H9 (cell line): ENCODE measurements around the gene TUBGCP6. TPM values are rescaled to one million over a fixed set of nuclear protein-coding genes. Genes with fewer than 3 reads are reported as not detected.

ENCODE experiments used
- DNase-seq: peaks from one replicate; pipeline ENCODE4 v3.0.0-alpha.2; 2017
- H2AFZ ChIP-seq: one replicate; pipeline ENCODE4 v1.6.1; 2013; ENCODE audit warnings: mild to moderate bottlenecking, low read length, control low read depth, moderate library complexity
- H2AK5ac ChIP-seq: 2 replicates; pipeline ENCODE4 v1.6.1; 2013; ENCODE audit warnings: low read length, control low read depth, mixed read lengths; ENCODE audit not compliant: insufficient read length
- H2BK120ac ChIP-seq: one replicate; pipeline ENCODE4 v1.6.1; 2013; ENCODE audit warnings: low read depth, mild to moderate bottlenecking, low read length, control low read depth, inconsistent platforms; ENCODE audit not compliant: poor library complexity, severe bottlenecking
- H2BK12ac ChIP-seq: 2 replicates; pipeline ENCODE4 v1.6.1; 2013; ENCODE audit warnings: low read length, control low read depth, mixed read lengths, low read depth; ENCODE audit not compliant: insufficient read length
- H2BK15ac ChIP-seq: 2 replicates; pipeline ENCODE4 v1.6.1; 2013; ENCODE audit warnings: low read depth, low read length, control low read depth
- H2BK20ac ChIP-seq: one replicate; pipeline ENCODE4 v1.6.1; 2013; ENCODE audit warnings: low read depth, mild to moderate bottlenecking, low read length, control low read depth, inconsistent platforms; ENCODE audit not compliant: poor library complexity, severe bottlenecking
- H2BK5ac ChIP-seq: 2 replicates; pipeline ENCODE4 v1.6.1; 2013; ENCODE audit warnings: low read length, control low read depth, mixed read lengths; ENCODE audit not compliant: insufficient read length
- H3K14ac ChIP-seq: 2 replicates; pipeline ENCODE4 v1.6.1; 2013; ENCODE audit warnings: low read length, control low read depth; ENCODE audit not compliant: insufficient read depth
- H3K18ac ChIP-seq: 2 replicates; pipeline ENCODE4 v1.6.1; 2013; ENCODE audit warnings: low read depth, mild to moderate bottlenecking, mixed read lengths, low read length, control low read depth; ENCODE audit not compliant: insufficient read length
- H3K23ac ChIP-seq: 2 replicates; pipeline ENCODE4 v1.6.1; 2013; ENCODE audit warnings: low read length, control low read depth, mixed read lengths, low read depth; ENCODE audit not compliant: insufficient read length
- H3K23me2 ChIP-seq: 2 replicates; pipeline ENCODE4 v1.6.1; 2013; ENCODE audit warnings: low read depth, mild to moderate bottlenecking, mixed read lengths, low read length, control low read depth; ENCODE audit not compliant: insufficient read length, poor library complexity, severe bottlenecking
- H3K27ac ChIP-seq: 2 replicates; pipeline ENCODE4 v1.5.1; 2013; ENCODE audit warnings: low read length, control low read depth, mixed read lengths, low read depth; ENCODE audit not compliant: insufficient read length
- H3K27me3 ChIP-seq: 2 replicates; pipeline ENCODE4 v1.6.1; 2013; ENCODE audit warnings: low read length, control low read depth, inconsistent platforms; ENCODE audit not compliant: insufficient read depth
- H3K4ac ChIP-seq: 2 replicates; pipeline ENCODE4 v1.6.1; 2013; ENCODE audit warnings: low read depth, mild to moderate bottlenecking, control low read depth, inconsistent platforms, low read length, moderate library complexity
- H3K4me1 ChIP-seq: 2 replicates; pipeline ENCODE4 v1.6.1; 2013; ENCODE audit warnings: low read length, control low read depth, inconsistent platforms; ENCODE audit not compliant: insufficient read depth
- H3K4me2 ChIP-seq: 2 replicates; pipeline ENCODE4 v1.6.1; 2013; ENCODE audit warnings: low read length, control low read depth, mixed read lengths; ENCODE audit not compliant: insufficient read length, insufficient read depth
- H3K56ac ChIP-seq: 2 replicates; pipeline ENCODE4 v1.6.1; 2013; ENCODE audit warnings: low read depth, mild to moderate bottlenecking, mixed read lengths, low read length, control low read depth; ENCODE audit not compliant: insufficient read length
- H3K79me1 ChIP-seq: 2 replicates; pipeline ENCODE4 v1.6.1; 2013; ENCODE audit warnings: low read depth, mild to moderate bottlenecking, moderate library complexity, low read length, control low read depth, inconsistent platforms; ENCODE audit not compliant: insufficient read depth, poor library complexity, severe bottlenecking
- H3K79me2 ChIP-seq: 2 replicates; pipeline ENCODE4 v1.6.1; 2013; ENCODE audit warnings: low read length, control low read depth, inconsistent platforms; ENCODE audit not compliant: insufficient read depth
- H3K9ac ChIP-seq: 2 replicates; pipeline ENCODE4 v1.6.1; 2013; ENCODE audit warnings: low read length, control low read depth, mixed read lengths; ENCODE audit not compliant: insufficient read length; ENCODE audit errors: extremely low read depth
- H3K9me3 ChIP-seq: one replicate; pipeline ENCODE4 v1.6.1; 2013; ENCODE audit warnings: low read depth, low read length, inconsistent platforms; ENCODE audit not compliant: control insufficient read depth
- H3T11ph ChIP-seq: one replicate; pipeline ENCODE4 v1.6.1; 2013; ENCODE audit warnings: mild to moderate bottlenecking, low read length, control low read depth, inconsistent platforms
- H4K20me1 ChIP-seq: one replicate; pipeline ENCODE4 v1.6.1; 2013; ENCODE audit not compliant: control insufficient read depth, insufficient read length, insufficient read depth
- H4K5ac ChIP-seq: 2 replicates; pipeline ENCODE4 v1.6.1; 2013; ENCODE audit warnings: low read depth, mild to moderate bottlenecking, mixed read lengths, low read length, control low read depth; ENCODE audit not compliant: insufficient read length
- H4K8ac ChIP-seq: replicated peaks from 2 replicates; pipeline ENCODE4 v1.6.1; 2013; ENCODE audit warnings: low read length, control low read depth, mixed read lengths, low read depth; ENCODE audit not compliant: insufficient read length
- H4K91ac ChIP-seq: 2 replicates; pipeline ENCODE4 v1.6.1; 2013; ENCODE audit warnings: low read depth, mild to moderate bottlenecking, moderate library complexity, mixed read lengths, low read length, control low read depth; ENCODE audit not compliant: insufficient read length
- H3K27ac Mint-ChIP-seq, 3 experiments: 2 replicates in 2 of 3; 3 replicates in 1 of 3; pipeline ENCODE4 v1.8.0; 2020 to 2021; ENCODE audit warnings: mixed read lengths in 3 of 3, mild to moderate bottlenecking in 1 of 3, moderate library complexity in 1 of 3
- H3K27me3 Mint-ChIP-seq: 2 replicates; pipeline ENCODE4 v1.8.0; 2021; ENCODE audit warnings: low read depth, mild to moderate bottlenecking, moderate library complexity, mixed read lengths
- H3K36me3 Mint-ChIP-seq, 3 experiments: 2 replicates in 2 of 3; 3 replicates in 1 of 3; pipeline ENCODE4 v1.8.0; 2020 to 2021; ENCODE audit warnings: low read depth in 3 of 3, mixed read lengths in 3 of 3; ENCODE audit not compliant: insufficient read depth in 1 of 3
- H3K4me1 Mint-ChIP-seq, 2 experiments: 2 replicates each; pipeline ENCODE4 v1.8.0; 2020; ENCODE audit warnings: mixed read lengths in 2 of 2
- H3K4me3 Mint-ChIP-seq, 2 experiments: 2 replicates in 1 of 2; 3 replicates in 1 of 2; pipeline ENCODE4 v1.8.0; 2020 to 2021; ENCODE audit warnings: mild to moderate bottlenecking in 2 of 2, mixed read lengths in 2 of 2, moderate library complexity in 1 of 2
- H3K9me3 Mint-ChIP-seq, 2 experiments: 2 replicates in 1 of 2; 3 replicates in 1 of 2; pipeline ENCODE4 v1.8.0; 2020; ENCODE audit warnings: mild to moderate bottlenecking in 2 of 2, mixed read lengths in 2 of 2, moderate library complexity in 1 of 2
- CTCF ChIP-seq: fragments of 200-600 bp; sonication (generic); conservative IDR thresholded peaks from 3 replicates; pipeline ENCODE4 v1.8.0; 2021; ENCODE audit warnings: antibody characterized with exemption, mild to moderate bottlenecking
- WGBS: extraction: QIAGEN DNeasy Blood & Tissue Kit; methylation state at CpG from one replicate; pipeline ENCODE4 v1.1.7; 2013; ENCODE audit warnings: missing lambda C conversion rate, low lambda C conversion rate, mixed read lengths; ENCODE audit not compliant: insufficient read length; ENCODE audit errors: extremely low coverage; 5-methylcytosine and 5-hydroxymethylcytosine counted together
- total RNA-seq: library from RNA; stranded (reverse); gene quantifications from 2 replicates; pipeline ENCODE4 v1.2.1, GENCODE V29; 2021

TUBGCP6 gene
- total RNA-seq, 1 experiment from 2014 or later, result 29.0 TPM

GRCh38 chr22:50243685-50244419 lies 971 bp downstream of the TUBGCP6 start:
- no peaks in the 10 kb centered on the region for H3K9me3 ChIP-seq
- no peak overlapping the region for H3K4ac ChIP-seq
- Mint-ChIP-seq H3K27ac (peak overlapping the region in 1 of 3 experiments; percentile 95; a peak in 1 of 7 replicates), H3K4me3 (peak overlapping the region; percentile 96 to 98), H3K27me3 (no peaks in the 10 kb centered on the region; the same call in 1 of the 2 replicates), H3K4me1 (peaks cover 22 to 35% of the 10 kb centered on the region in 2 experiments), H3K9me3 (no peaks in the 10 kb centered on the region), H3K36me3 (peaks cover 2 to 25% (median 14%) of the 10 kb centered on the region in 3 experiments; a peak in 6 of 7 replicates)
- no peak overlapping the region for H3K18ac ChIP-seq
- H4K8ac ChIP-seq, result no peak overlapping the region
- peaks cover 20% of the 10 kb centered on the region for H3K23me2 ChIP-seq
- H3K79me1 ChIP-seq, result no peaks in the 10 kb centered on the region
- H3K27me3 ChIP-seq, result no peaks in the 10 kb centered on the region
- no peaks in the 10 kb centered on the region; the same call in 1 of the 2 replicates for H3K4me1 ChIP-seq
- TF ChIP-seq CTCF, result no peak
- DNase-seq, result no peak
- no peak overlapping the region for H4K91ac ChIP-seq
- H3K14ac ChIP-seq, result no peak overlapping the region
- no peak overlapping the region for H2BK20ac ChIP-seq
- H3T11ph ChIP-seq, result no peak overlapping the region
- H2AFZ ChIP-seq, result no peak overlapping the region
- H2AK5ac ChIP-seq, result no peak overlapping the region
- H2BK120ac ChIP-seq, result no peak overlapping the region
- peak overlapping the region; percentile 56 for H3K9ac ChIP-seq
- WGBS, result no CpG with 5 or more reads among the region's 27 CpGs
- H4K20me1 ChIP-seq, result no peaks in the 10 kb centered on the region
- no peak overlapping the region for H2BK5ac ChIP-seq
- H4K5ac ChIP-seq, result no peak overlapping the region
- H3K23ac ChIP-seq, result no peak overlapping the region
- H2BK15ac ChIP-seq, result no peak overlapping the region
- H2BK12ac ChIP-seq, result no peak overlapping the region
- peaks cover 6% of the 10 kb centered on the region; the same call in 1 of the 2 replicates for H3K79me2 ChIP-seq
- peak overlapping the region; percentile 92 for H3K4me2 ChIP-seq
- no peak overlapping the region for H3K56ac ChIP-seq
- no peak overlapping the region for H3K27ac ChIP-seq
